Activated B cell treated with CpG ODN at 0.5 μM for 24 hours (primary cell): ENCODE results near the gene RRBP1. TPM values are rescaled to one million over a fixed set of nuclear protein-coding genes. Genes with fewer than 3 reads are reported as not detected.

Experiments used
- ATAC-seq: fragments of 200-7000 bp; cut with Tn5 transposase; one replicate; pipeline ENCODE4 v1.10.0; 2021; ENCODE audit warnings: low read depth, mild to moderate bottlenecking, moderate library complexity
- CTCF ChIA-PET: fragments of 350-600 bp; sonication (Branson Sonifier 250); formaldehyde crosslinking; loops from one replicate; lab custom pipeline; 2021; ENCODE audit warnings: antibody characterized with exemption; lab: Charles Lee
- POLR2A ChIA-PET: fragments of 350-600 bp; sonication (Branson Sonifier 250); formaldehyde crosslinking; loops from one replicate; lab custom pipeline; 2021; ENCODE audit warnings: antibody characterized with exemption; lab: Charles Lee
- DNase-seq: peaks from one replicate; pipeline ENCODE4 v3.0.0; 2022
- H3K27ac Mint-ChIP-seq: one replicate; pipeline ENCODE4 v1.8.0; 2020; ENCODE audit warnings: mixed read lengths
- H3K27me3 Mint-ChIP-seq: one replicate; pipeline ENCODE4 v1.8.0; 2021; ENCODE audit warnings: mixed read lengths
- H3K36me3 Mint-ChIP-seq: one replicate; pipeline ENCODE4 v1.8.0; 2021; ENCODE audit warnings: low read depth, mixed read lengths
- H3K4me1 Mint-ChIP-seq: one replicate; pipeline ENCODE4 v1.8.0; 2021; ENCODE audit warnings: mixed read lengths
- H3K4me3 Mint-ChIP-seq: one replicate; pipeline ENCODE4 v1.8.0; 2020; ENCODE audit warnings: mild to moderate bottlenecking, mixed read lengths
- H3K9me3 Mint-ChIP-seq: one replicate; pipeline ENCODE4 v1.8.0; 2020; ENCODE audit warnings: mixed read lengths
- intact Hi-C: fragments of 100-400 bp; cut with micrococcal nuclease; formaldehyde crosslinking; loops from one replicate; pipeline ENCODE4 v1.15.1; 2024
- total RNA-seq: library from RNA; stranded (reverse); gene quantifications from 2 replicates; pipeline ENCODE4 v1.2.3, GENCODE V29; 2022
- TF ChIP-seq, protein P1 (sequence below): fragments of 200-600 bp; IDR thresholded peaks from one replicate; pipeline ENCODE4 v1.8.0; 2022; ENCODE audit warnings: antibody characterized with exemption, mild to moderate bottlenecking

The RRBP1 gene
- total RNA-seq, 1 donor from 2014 or later: 22.0 TPM

DNA sequence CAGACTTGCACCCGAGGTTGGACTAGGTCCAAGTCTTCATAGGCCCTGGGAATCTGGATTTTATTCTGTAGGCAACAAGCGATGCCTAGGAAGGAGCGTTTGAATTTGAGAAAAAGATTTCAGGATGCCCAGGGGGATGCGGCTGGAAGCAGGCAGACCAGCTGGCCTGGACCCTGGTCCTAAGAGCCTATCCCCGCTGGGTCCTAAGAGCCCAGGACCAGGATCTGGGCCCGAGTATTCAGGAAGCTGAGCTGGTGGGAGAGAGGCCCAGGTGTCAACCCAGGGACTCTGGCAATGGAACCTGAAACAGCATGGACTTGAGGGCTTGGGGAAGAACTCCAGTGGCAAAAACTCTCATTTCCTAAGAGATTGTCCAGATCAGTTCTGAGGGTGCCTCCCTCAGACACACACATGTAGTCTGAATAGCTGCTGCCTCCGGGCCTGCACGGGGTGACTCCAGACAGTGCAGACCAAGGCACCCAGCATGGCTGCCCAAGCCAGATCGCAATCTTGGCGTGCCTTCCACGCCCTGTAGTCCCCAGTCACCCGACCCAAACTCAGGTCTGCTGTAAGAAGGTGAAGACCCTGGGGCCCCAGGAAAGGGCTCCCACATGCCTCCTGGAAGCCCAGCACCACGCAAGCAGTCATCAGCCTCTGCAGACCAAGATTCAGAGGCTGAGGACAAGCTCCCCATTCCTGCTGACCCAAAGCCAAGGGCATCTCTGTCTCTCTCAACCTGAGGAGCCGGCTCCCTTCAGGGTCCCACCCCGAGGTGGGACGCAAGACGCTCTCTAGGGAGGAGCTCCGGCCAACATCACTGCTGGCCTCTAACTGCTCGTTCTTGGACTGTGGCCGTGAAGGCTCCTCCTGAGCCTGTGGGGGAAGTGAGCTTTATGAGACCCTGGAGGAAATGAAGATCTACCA, 34.4 kb downstream of the RRBP1 start:
- Mint-ChIP-seq H3K4me3 (no peak overlapping the region), H3K9me3 (no peaks in the 10 kb centered on the region), H3K27me3 (no peaks in the 10 kb centered on the region), H3K27ac (no peak overlapping the region), H3K36me3 (no peaks in the 10 kb centered on the region), H3K4me1 (peaks cover 31% of the 10 kb centered on the region)
- ChIA-PET CTCF (interaction anchor here (1.4 to 2.5 kb wide), 3 partner anchors 142 to 349 kb away, joined by 4 to 12 read pairs (median 5); no protein-coding TSS in a partner anchor), POLR2A (no interaction called here)
- TF ChIP-seq, protein P1, sequence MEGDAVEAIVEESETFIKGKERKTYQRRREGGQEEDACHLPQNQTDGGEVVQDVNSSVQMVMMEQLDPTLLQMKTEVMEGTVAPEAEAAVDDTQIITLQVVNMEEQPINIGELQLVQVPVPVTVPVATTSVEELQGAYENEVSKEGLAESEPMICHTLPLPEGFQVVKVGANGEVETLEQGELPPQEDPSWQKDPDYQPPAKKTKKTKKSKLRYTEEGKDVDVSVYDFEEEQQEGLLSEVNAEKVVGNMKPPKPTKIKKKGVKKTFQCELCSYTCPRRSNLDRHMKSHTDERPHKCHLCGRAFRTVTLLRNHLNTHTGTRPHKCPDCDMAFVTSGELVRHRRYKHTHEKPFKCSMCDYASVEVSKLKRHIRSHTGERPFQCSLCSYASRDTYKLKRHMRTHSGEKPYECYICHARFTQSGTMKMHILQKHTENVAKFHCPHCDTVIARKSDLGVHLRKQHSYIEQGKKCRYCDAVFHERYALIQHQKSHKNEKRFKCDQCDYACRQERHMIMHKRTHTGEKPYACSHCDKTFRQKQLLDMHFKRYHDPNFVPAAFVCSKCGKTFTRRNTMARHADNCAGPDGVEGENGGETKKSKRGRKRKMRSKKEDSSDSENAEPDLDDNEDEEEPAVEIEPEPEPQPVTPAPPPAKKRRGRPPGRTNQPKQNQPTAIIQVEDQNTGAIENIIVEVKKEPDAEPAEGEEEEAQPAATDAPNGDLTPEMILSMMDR: no peak
- DNase-seq (no peak), ATAC-seq (no peak)
- intact Hi-C loops: no loop called here

DNA sequence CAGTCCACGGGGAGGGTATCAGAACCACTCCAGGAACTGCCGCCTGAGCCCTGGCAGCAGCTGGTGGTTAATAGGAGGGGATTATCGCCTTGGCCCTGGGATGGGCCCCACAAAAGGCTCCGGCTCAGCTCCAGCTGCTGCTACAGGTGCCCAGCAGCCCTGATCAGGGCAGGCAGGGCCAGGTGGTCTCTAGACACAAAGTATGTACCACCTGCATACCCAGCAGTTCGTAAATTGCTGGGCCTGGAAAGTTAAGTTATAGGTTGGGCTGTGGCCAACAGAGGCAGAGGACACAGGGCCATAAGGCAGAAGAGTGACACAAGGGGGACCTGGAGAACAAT, 35.1 kb downstream of the RRBP1 start:
- Mint-ChIP-seq H3K27me3 (no peaks in the 10 kb centered on the region), H3K9me3 (no peaks in the 10 kb centered on the region), H3K36me3 (no peaks in the 10 kb centered on the region), H3K27ac (no peak overlapping the region), H3K4me1 (peaks cover 31% of the 10 kb centered on the region), H3K4me3 (no peak overlapping the region)
- ChIA-PET POLR2A (interaction anchor here (0.6 kb wide), 1 partner anchor 982 kb away, joined by 10 read pairs; no protein-coding TSS in a partner anchor), CTCF (interaction anchor here (1.2 to 1.4 kb wide), 2 partner anchors 248 to 292 kb away, joined by 4 read pairs; no protein-coding TSS in a partner anchor)
- DNase-seq (no peak), ATAC-seq (no peak)
- TF ChIP-seq, protein P1: no peak
- intact Hi-C loops: no loop called here

DNA sequence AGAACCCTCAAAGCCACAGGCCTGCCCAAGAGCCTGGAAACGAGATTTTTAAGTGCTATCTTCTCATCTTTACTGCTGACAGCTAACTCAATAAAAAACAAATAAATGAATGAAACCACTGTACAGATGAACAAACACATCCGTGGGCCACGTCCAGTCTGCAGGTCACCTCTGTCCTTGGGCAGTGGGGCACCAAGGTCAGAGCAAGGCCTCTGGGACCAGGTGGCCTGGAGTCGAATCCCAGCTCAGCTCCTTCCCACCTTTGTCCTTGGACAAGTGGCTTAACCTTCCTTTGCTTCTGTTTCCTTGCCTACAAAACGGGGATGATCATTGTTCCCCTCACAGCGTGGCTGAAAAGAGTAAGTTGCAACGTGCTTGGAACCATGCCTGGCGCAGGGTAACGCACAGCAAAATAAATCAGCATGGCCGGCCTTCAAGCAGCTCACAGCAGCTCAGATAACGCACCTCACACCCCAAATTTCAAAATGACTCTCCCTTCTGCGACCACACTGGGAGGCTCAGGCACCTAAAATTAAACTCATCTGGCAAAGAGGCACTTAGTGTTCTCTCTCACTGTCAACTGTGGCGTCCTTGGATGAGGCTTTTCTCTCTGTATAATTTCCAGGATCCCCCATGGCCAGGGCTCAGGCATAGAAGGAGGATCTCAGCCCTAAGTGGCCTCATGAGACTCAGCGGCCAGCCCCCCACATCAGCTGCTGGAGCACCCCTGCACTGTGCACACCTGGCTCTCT, 35.7 kb downstream of the RRBP1 start:
- H3K4me1 Mint-ChIP-seq: peaks cover 31% of the 10 kb centered on the region
- H3K36me3 Mint-ChIP-seq: peaks cover 2% of the 10 kb centered on the region
- ChIA-PET POLR2A (interaction anchor here (0.6 kb wide), 1 partner anchor 983 kb away, joined by 10 read pairs; no protein-coding TSS in a partner anchor), CTCF (interaction anchor here (1.2 kb wide), 1 partner anchor 249 kb away, joined by 4 read pairs; no protein-coding TSS in a partner anchor)
- DNase-seq (no peak), ATAC-seq (no peak)
- H3K9me3 Mint-ChIP-seq: no peaks in the 10 kb centered on the region
- intact Hi-C loops: no loop called here
- no peak overlapping the region for H3K4me3 Mint-ChIP-seq
- H3K27ac Mint-ChIP-seq: no peak overlapping the region
- H3K27me3 Mint-ChIP-seq: no peaks in the 10 kb centered on the region
- TF ChIP-seq, protein P1: no peak

DNA sequence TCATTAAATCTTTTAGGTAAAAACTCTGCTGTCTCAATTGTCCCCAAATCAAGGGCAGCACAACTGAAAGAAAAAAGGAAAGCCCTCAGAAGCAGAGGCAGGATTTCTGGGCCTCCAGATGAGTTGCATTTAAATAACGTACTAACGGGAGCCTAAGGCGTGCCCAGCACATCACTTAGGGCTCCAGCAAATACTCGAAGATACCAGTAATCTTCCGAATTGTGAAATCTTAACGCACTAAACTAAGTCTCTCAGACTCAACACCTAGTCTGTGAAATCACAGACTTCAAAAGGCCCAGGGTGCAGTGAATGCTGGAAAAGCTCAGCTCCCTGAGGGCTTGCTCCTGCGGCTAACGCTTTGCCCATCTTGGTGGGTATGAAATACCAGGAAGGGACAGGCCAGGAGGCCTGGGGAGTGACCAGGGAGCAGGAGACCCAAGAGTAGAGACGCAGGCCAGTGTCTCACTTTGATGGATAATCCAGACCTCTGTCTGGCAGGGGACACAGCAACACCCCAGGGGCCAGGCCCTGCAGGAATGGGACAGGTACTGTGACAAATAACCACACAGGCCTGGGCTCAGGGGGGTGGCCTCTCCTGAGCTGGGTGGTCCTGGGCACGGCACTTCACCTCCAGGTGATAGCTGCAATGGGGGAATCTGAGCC, 36.4 kb downstream of the RRBP1 start:
- no peak overlapping the region for H3K4me3 Mint-ChIP-seq
- peaks cover 6% of the 10 kb centered on the region for H3K36me3 Mint-ChIP-seq
- intact Hi-C loops: no loop called here
- CTCF ChIA-PET: interaction anchor here (1.2 kb wide), 1 partner anchor 250 kb away, joined by 4 read pairs; no protein-coding TSS in a partner anchor
- no peak for DNase-seq
- ATAC-seq: no peak
- peaks cover 31% of the 10 kb centered on the region for H3K4me1 Mint-ChIP-seq
- H3K27ac Mint-ChIP-seq: no peak overlapping the region
- no peaks in the 10 kb centered on the region for H3K9me3 Mint-ChIP-seq
- TF ChIP-seq, protein P1: no peak
- H3K27me3 Mint-ChIP-seq: no peaks in the 10 kb centered on the region
- POLR2A ChIA-PET: no interaction called here
